Measurements from ENCODE around the gene DHX38.

Gene DHX38

GRCh38 chr16:72105978-72106377, 12.3 kb downstream of the DHX38 start:
- no peak for DNase-seq (ENCODE audit: low spot score)
- TF ChIP-seq, protein P1, sequence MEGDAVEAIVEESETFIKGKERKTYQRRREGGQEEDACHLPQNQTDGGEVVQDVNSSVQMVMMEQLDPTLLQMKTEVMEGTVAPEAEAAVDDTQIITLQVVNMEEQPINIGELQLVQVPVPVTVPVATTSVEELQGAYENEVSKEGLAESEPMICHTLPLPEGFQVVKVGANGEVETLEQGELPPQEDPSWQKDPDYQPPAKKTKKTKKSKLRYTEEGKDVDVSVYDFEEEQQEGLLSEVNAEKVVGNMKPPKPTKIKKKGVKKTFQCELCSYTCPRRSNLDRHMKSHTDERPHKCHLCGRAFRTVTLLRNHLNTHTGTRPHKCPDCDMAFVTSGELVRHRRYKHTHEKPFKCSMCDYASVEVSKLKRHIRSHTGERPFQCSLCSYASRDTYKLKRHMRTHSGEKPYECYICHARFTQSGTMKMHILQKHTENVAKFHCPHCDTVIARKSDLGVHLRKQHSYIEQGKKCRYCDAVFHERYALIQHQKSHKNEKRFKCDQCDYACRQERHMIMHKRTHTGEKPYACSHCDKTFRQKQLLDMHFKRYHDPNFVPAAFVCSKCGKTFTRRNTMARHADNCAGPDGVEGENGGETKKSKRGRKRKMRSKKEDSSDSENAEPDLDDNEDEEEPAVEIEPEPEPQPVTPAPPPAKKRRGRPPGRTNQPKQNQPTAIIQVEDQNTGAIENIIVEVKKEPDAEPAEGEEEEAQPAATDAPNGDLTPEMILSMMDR (IDR thresholded peaks at IDR 0.05; ENCODE audit: extremely low read depth, insufficient read depth, missing control alignments) = no peak
- in situ Hi-C loops (cut with MboI; ENCODE audit: low pct_unique_long_range_greater_than_20kb, low sequenced_read_pairs, unreplicated experiment) = no loop called here

- TF ChIP-seq, protein P1 (IDR thresholded peaks at IDR 0.05; ENCODE audit: extremely low read depth, insufficient read depth, missing control alignments) = no peak
- in situ Hi-C loops (cut with MboI; ENCODE audit: low pct_unique_long_range_greater_than_20kb, low sequenced_read_pairs, unreplicated experiment) = no loop called here
- DNase-seq (ENCODE audit: low spot score) = no peak
These were observed 13.7 kb downstream of the DHX38 start for GRCh38 chr16:72107371-72107770.

GRCh38 chr16:72108353-72109102, 14.9 kb downstream of the DHX38 start:
- DNase-seq (ENCODE audit: low spot score) = no peak
- in situ Hi-C loops (cut with MboI; ENCODE audit: low pct_unique_long_range_greater_than_20kb, low sequenced_read_pairs, unreplicated experiment) = no loop called here
- TF ChIP-seq, protein P1 (IDR thresholded peaks at IDR 0.05; ENCODE audit: extremely low read depth, insufficient read depth, missing control alignments) = no peak

- TF ChIP-seq, protein P1 (IDR thresholded peaks at IDR 0.05; ENCODE audit: extremely low read depth, insufficient read depth, missing control alignments) = no peak
- no peak for DNase-seq (ENCODE audit: low spot score)
- in situ Hi-C loops (cut with MboI; ENCODE audit: low pct_unique_long_range_greater_than_20kb, low sequenced_read_pairs, unreplicated experiment) = no loop called here
These were observed 15.7 kb downstream of the DHX38 start for GRCh38 chr16:72109300-72109699.

- TF ChIP-seq, protein P1 (IDR thresholded peaks at IDR 0.05; ENCODE audit: extremely low read depth, insufficient read depth, missing control alignments) = no peak
- no peak for DNase-seq (ENCODE audit: low spot score)
- in situ Hi-C loops (cut with MboI; ENCODE audit: low pct_unique_long_range_greater_than_20kb, low sequenced_read_pairs, unreplicated experiment) = no loop called here
These were observed 16.4 kb downstream of the DHX38 start for GRCh38 chr16:72109966-72110530.

GRCh38 chr16:72110662-72111615, 17.3 kb downstream of the DHX38 start:
- in situ Hi-C loops (cut with MboI; ENCODE audit: low pct_unique_long_range_greater_than_20kb, low sequenced_read_pairs, unreplicated experiment) = no loop called here
- TF ChIP-seq, protein P1 (IDR thresholded peaks at IDR 0.05; ENCODE audit: extremely low read depth, insufficient read depth, missing control alignments) = no peak

More at GRCh38 chr16:72110662-72111615, 17.3 kb downstream of the DHX38 start:
- DNase-seq (ENCODE audit: low spot score) = no peak

All from GM13977 (cell line).